ENCODE data around the gene ABCC1.
"Not testable (repeated sequence)": the region's sequence is repeated elsewhere in the genome, so short reads cannot be mapped to it uniquely, and the experiment has no call there.

ABCC1 gene

GRCh38 chr16:16143931-16144330 lies 194.5 kb downstream of the ABCC1 start:
- DNase-seq, result no peak

GRCh38 chr16:16144416-16144815 lies 195.0 kb downstream of the ABCC1 start:
- DNase-seq, result no peak

GRCh38 chr16:16145286-16145685 lies 195.9 kb downstream of the ABCC1 start:
- DNase-seq, result no peak

DNA sequence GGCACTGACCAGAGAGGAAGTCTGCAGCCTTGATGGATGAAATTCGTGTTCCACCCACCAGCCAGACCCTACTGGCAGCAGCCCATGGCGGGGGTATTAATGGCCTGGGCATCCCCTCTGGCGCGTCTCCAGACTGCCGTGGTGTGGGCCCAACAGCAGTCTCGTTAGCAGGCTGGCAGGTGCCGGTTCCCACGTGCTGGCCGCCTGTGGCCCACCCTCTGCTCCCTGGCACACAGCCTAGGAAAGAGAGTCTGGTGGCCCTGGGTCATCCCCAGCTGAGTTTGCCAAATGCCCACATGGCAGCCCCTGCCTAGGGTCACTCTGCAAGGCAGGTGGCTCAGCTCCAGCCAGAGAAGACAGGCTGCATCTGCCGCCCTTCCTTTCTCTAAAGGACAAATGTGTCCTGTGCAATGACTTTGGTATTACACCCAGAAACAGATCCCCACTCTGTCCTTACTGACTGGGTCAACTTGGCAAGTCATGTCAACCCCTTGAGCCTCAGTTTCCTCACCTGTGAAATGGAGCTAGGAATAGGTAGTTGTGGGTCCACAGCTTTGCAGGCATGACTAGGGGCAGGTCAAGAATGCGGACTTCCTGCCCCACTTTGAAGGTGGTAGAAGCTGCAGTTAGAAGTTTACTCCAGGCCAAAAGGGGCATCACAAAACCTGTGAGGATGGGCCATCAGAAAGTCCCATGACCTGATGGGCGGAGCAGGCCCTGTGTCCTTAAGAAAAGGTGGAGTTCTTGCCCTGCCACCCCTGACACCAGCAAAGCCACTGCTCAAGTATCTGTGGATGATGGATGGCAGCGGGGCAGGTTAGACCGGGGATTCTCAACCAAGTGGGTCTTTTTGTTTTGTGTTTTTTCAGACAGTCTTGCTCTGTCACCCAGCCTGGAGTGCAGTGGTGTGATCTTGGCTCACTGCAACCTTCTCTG lies 197.2 kb downstream of the ABCC1 start:
- DNase-seq, result no peak

- DNase-seq, result no peak
Measured at GRCh38 chr16:16147316-16147999, 198.0 kb downstream of the ABCC1 start.

- DNase-seq, result not testable (repeated sequence)
Measured at GRCh38 chr16:16148000-16148599, 198.7 kb downstream of the ABCC1 start.

GRCh38 chr16:16148755-16149154 lies 199.3 kb downstream of the ABCC1 start:
- DNase-seq, result no peak

- no peak for DNase-seq
Measured at GRCh38 chr16:16149710-16150116, 200.3 kb downstream of the ABCC1 start.

- no peak for DNase-seq
Measured at GRCh38 chr16:16150117-16150877, 200.9 kb downstream of the ABCC1 start.

- no peak for DNase-seq
Measured at GRCh38 chr16:16150878-16151152, 201.4 kb downstream of the ABCC1 start.

DNA sequence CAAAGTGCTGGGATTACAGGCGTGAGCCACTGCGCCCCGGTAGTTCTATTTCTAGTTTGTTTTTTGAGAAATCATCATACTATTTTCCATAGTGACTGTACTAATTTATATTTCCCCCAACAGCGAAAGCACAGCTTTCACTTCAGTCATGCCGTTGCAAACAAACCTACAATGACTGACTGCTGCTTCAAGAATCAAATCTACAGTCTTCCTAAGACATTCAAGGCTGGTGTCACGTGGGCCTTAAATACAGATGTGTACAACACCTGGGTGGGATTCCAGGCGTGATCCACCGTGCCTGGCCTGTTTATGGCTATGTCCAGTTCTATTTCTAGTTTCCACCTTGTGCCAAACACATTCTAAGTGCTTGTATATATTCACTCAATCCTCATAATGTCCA lies 201.9 kb downstream of the ABCC1 start:
- no peak for DNase-seq

DNA sequence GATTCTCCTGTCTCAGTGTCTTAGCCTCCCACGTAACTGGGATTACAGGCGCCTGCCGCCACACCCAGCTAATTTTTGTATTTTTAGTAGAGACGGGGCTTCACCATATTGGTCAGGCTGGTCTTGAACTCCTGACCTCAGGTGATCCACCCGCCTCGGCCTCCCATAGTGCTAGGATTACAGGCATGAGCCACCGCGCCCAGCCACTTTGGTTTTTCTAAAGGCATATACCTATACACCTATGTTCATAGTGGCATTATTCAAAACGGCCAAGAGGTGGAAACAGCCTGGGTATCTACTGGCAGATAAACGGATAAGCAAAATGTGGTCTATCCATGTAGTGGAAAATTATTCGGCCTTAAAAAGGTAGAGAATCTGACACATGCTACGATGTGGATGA lies 203.6 kb downstream of the ABCC1 start:
- not testable (repeated sequence) for DNase-seq

DNA sequence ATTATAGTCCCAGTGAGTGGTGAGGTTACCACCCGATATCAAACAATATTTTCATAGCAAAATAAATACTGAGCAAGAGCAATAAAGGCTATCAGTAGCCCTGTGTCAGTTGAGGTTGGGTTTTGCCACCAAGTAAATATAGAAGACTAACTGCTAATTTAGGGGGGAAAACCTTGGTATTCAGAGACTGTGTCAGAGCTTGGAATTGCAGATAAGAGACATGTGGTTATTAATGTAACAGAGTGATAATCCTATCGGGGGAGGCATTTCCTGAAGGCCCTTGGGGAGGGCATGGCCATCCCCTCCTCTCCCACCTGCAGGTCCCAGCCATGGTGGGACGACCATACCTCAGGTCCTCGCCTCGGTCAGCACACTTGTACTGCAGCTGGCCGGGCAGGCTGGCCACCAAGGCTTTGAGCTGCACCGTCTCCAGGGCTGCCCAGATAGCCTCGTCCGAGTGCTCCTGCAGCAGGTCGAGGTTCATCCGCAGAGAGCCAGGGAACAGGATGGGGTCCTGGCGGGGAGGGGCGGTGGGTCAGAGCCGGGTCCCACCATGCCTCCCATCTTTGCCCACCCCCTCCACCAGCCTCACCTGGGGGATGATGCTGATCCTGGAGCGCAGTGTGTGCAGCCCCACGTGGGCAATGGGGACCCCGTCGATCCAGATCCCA lies 205.0 kb downstream of the ABCC1 start:
- DNase-seq, result no peak

- DNase-seq, result no peak
Measured at GRCh38 chr16:16155234-16155633, 205.8 kb downstream of the ABCC1 start.

DNA sequence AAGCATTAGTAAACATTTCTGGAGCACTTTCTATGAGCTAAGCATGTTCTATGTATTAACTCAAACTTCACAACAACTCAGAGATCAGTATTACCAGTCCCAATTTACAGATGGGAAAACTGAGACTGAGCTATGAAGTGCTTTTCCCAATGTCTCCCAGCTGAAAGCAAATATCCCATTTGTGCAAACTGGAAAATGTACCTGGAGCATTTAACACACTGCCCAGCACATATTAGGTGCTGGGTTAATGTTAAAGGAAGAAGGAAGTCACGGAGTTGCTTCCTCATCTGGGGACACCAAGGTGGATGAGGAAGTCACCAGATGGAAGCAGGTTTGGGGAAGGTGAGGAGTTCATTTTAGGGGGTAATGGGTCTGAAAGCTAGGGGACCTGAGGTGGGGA lies 207.8 kb downstream of the ABCC1 start:
- DNase-seq, result no peak

DNA sequence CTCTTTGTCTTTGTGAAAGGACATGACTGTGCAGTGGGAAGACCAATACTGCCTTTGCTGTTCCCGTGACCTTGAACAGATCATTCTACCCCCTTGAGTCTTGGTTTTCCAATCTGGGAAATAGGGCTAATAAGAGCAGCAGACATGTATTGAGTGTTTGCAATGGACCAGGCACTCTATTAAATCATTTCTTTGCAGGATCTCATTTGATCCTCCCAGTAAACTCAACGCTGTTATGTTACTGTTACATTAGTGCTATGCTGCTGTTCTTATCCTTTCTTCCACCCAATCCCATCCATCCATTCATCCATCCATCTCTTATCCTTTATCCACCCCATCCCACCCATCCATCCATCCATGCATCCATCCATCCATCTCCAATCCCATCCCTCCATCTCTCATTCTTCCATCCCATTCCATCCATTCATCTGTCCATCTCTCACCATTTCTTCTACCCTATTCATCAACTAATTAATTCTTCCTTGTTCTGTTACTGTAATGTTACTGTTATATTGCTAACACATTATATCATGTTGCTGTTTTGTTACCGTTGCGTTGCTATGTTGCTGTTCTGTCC lies 208.8 kb downstream of the ABCC1 start:
- DNase-seq, result no peak

GRCh38 chr16:16158741-16159374 lies 209.4 kb downstream of the ABCC1 start:
- DNase-seq, result no peak

GRCh38 chr16:16159662-16160061 lies 210.2 kb downstream of the ABCC1 start:
- DNase-seq, result no peak

DNA sequence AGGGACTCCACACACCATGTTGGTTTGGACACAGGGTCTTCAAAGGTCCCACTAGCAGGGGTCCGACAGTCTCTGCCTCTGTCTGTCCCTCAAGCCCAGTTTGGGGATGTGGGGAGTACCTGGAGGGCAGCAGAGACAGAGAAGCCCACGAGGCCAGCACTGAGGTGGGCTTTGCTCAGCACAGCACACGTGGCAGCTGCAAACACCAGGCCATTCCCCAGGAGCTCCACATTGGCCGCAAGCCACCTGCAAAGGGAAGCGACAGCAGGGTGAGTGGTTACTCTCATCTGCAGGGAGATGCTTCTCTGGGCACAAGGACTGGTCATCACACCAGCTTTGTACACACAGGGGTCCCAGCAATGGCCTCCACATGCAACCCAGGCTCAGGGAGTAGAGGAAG lies 211.9 kb downstream of the ABCC1 start:
- no peak for DNase-seq

DNA sequence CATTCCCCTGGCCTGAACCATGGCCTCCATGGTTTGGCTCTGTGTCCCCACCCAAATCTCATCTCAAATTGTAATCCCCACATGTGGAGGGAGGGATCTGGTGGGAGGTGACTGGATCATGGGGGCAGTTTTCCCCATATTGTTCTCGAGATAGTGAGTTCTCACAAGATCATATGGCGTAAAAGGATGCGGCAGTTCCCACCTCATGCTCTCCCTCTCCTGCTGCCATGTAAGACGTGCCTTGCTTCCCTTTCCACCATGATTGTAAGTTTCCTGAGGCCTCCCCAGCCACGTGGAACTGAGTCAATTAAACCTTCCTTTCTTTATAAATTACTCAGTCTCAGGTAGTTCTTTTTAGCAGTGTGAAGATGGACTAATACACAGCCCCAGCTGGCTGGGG lies 212.4 kb downstream of the ABCC1 start:
- DNase-seq, result not testable (repeated sequence)

GRCh38 chr16:16162591-16162990 lies 213.2 kb downstream of the ABCC1 start:
- DNase-seq, result no peak

GRCh38 chr16:16163109-16163508 lies 213.7 kb downstream of the ABCC1 start:
- DNase-seq, result no peak

Measured in CD4-positive, alpha-beta T cell treated with Interleukin-1 beta for 1 hour (primary cell).